HCT116 (cell line): ENCODE results near the gene SDK1. TPM values are rescaled to one million over a fixed set of nuclear protein-coding genes. Genes with fewer than 3 reads are reported as not detected.

Experiments
- ATAC-seq: fragments of 200-7000 bp; cut with Tn5 transposase; 2 replicates; pipeline ENCODE4 v1.9.1; 2020; ENCODE audit warnings: mild to moderate bottlenecking, moderate library complexity
- BruUV-seq: library from RNA; stranded (reverse); fragments of 400-500 nt; replicated peaks from 2 replicates; lab custom pipeline; 2021; lab: Mats Ljungman, UMichigan
- CTCF ChIA-PET: fragments of 300-600 bp; sonication (Branson Sonifier 250); formaldehyde crosslinking; loops from one replicate; lab custom pipeline; 2021; ENCODE audit warnings: antibody characterized with exemption; lab: Charles Lee
- POLR2A ChIA-PET: fragments of 300-600, 350-600 bp; sonication (Branson Sonifier 250); formaldehyde crosslinking; loops from one replicate; lab custom pipeline; 2021; ENCODE audit warnings: antibody characterized with exemption; lab: Charles Lee
- RAD21 ChIA-PET, 2 experiments: fragments of 300-600 bp; sonication (Branson Sonifier 250); formaldehyde crosslinking; loops; one replicate each; lab custom pipeline; 2023; ENCODE audit warnings: low total read pairs in 2 of 2; ENCODE audit not compliant: uncharacterized antibody in 2 of 2, unreplicated experiment in 2 of 2, low non-redundant PET in 1 of 2; lab: Charles Lee
- DNase-seq: peaks from one replicate; pipeline ENCODE4 v3.0.0-alpha.2; 2010; ENCODE audit warnings: low read depth, low spot score
- H2AFZ ChIP-seq: fragments of 200-600 bp; shearing (Covaris generic), sonication (generic); 2 replicates; pipeline ENCODE4 v1.6.1; 2017; ENCODE audit warnings: low read depth, mixed run types, mixed read lengths, antibody characterized with exemption, low read length; ENCODE audit not compliant: poor library complexity, severe bottlenecking
- H3K27ac ChIP-seq: 2 replicates; pipeline ENCODE4 v1.5.1; 2012; ENCODE audit warnings: low read depth, low read length
- H3K27me3 ChIP-seq: fragments of 200-600 bp; sonication (generic); 2 replicates; pipeline ENCODE4 v1.6.1; 2016; ENCODE audit warnings: mixed run types, low read length, mixed read lengths; ENCODE audit not compliant: insufficient read depth
- H3K36me3 ChIP-seq, 2 experiments: fragments of 200-500 bp in 1 of 2; fragments of 200-600 bp in 1 of 2; sonication (Bioruptor generic) in 1 of 2; sonication (generic) in 1 of 2; 2 replicates each; pipeline versions ENCODE4 v1.5.1 to v1.6.1; 2014 to 2016; ENCODE audit warnings: low read length in 2 of 2, inconsistent platforms in 1 of 2, mixed read lengths in 1 of 2, mixed run types in 1 of 2; ENCODE audit not compliant: insufficient read depth in 2 of 2, control insufficient read depth in 1 of 2
- H3K4me1 ChIP-seq, 2 experiments: fragments of 200-600 bp in 1 of 2; sonication (generic) in 1 of 2; 2 replicates each; pipeline versions ENCODE4 v1.5.1 to v1.6.1; 2012 to 2017; ENCODE audit warnings: low read length in 2 of 2, inconsistent platforms in 1 of 2, mild to moderate bottlenecking in 1 of 2, mixed read lengths in 1 of 2, mixed run types in 1 of 2, moderate library complexity in 1 of 2; ENCODE audit not compliant: insufficient read depth in 2 of 2, control insufficient read depth in 1 of 2
- H3K4me2 ChIP-seq: fragments of 200-600 bp; sonication (generic); 2 replicates; pipeline ENCODE4 v1.6.1; 2017; ENCODE audit warnings: mixed run types, low read length, mixed read lengths
- H3K4me3 ChIP-seq, 2 experiments: fragments of 200-600 bp in 1 of 2; sonication (generic) in 1 of 2; replicated peaks in 1 of 2; 2 replicates each; pipeline ENCODE4 v1.5.1; 2011 to 2016; ENCODE audit warnings: low read length in 2 of 2, control low read depth in 1 of 2, low read depth in 1 of 2, mild to moderate bottlenecking in 1 of 2, mixed read lengths in 1 of 2, mixed run types in 1 of 2
- H3K79me2 ChIP-seq: fragments of 200-600 bp; sonication (generic); 2 replicates; pipeline ENCODE4 v1.6.1; 2017; ENCODE audit warnings: mild to moderate bottlenecking, mixed run types, low read length, moderate library complexity, mixed read lengths; ENCODE audit not compliant: insufficient read depth
- H3K9ac ChIP-seq: fragments of 200-600 bp; sonication (generic); 2 replicates; pipeline ENCODE4 v1.6.1; 2016; ENCODE audit warnings: low read length, mixed read lengths
- H3K9me2 ChIP-seq: fragments of 200-600 bp; sonication (generic), shearing (Covaris generic); 2 replicates; pipeline ENCODE4 v1.6.1; 2017; ENCODE audit warnings: mixed run types, mild to moderate bottlenecking, moderate library complexity; ENCODE audit not compliant: insufficient read depth
- H3K9me3 ChIP-seq, 2 experiments: fragments of 200-500 bp in 1 of 2; fragments of 200-600 bp in 1 of 2; sonication (Bioruptor generic) in 1 of 2; sonication (generic) in 1 of 2; 2 replicates each; pipeline ENCODE4 v1.6.1; 2014 to 2017; ENCODE audit warnings: low read length in 2 of 2, mixed read lengths in 2 of 2, inconsistent platforms in 1 of 2, low read depth in 1 of 2, mild to moderate bottlenecking in 1 of 2, mixed run types in 1 of 2, moderate library complexity in 1 of 2; ENCODE audit not compliant: control insufficient read depth in 1 of 2, insufficient read depth in 1 of 2
- H4K20me1 ChIP-seq: fragments of 200-600 bp; sonication (generic), shearing (Covaris generic); 2 replicates; pipeline ENCODE4 v1.6.1; 2017; ENCODE audit warnings: mixed run types, mild to moderate bottlenecking, moderate library complexity; ENCODE audit not compliant: insufficient read depth
- ATF3 ChIP-seq: IDR thresholded peaks from 2 replicates; pipeline ENCODE4 v1.6.1; 2012
- CBX3 ChIP-seq: IDR thresholded peaks from 2 replicates; pipeline ENCODE4 v1.6.1; 2012; ENCODE audit warnings: low read depth
- CTCF ChIP-seq, 3 experiments: fragments of 200-600 bp in 1 of 3; sonication (generic) in 1 of 3; IDR thresholded peaks in 2 of 3; conservative IDR thresholded peaks in 1 of 3; 2 replicates each; pipeline ENCODE4 v1.5.1; 2012 to 2017; ENCODE audit warnings: low read depth in 2 of 3, low read length in 2 of 3, antibody characterized with exemption in 1 of 3, borderline replicate concordance in 1 of 3, control low read depth in 1 of 3, mild to moderate bottlenecking in 1 of 3, mixed read lengths in 1 of 3, mixed run types in 1 of 3, moderate library complexity in 1 of 3; ENCODE audit not compliant: insufficient read depth in 1 of 3
- EGR1 ChIP-seq: IDR thresholded peaks from 2 replicates; pipeline ENCODE4 v1.6.1; 2012; ENCODE audit warnings: low read depth
- ELF1 ChIP-seq: IDR thresholded peaks from 2 replicates; pipeline ENCODE4 v1.6.1; 2012; ENCODE audit warnings: low read depth, borderline replicate concordance
- EZH2 ChIP-seq: fragments of 200-600 bp; sonication (generic); IDR thresholded peaks from 2 replicates; pipeline ENCODE4 v1.6.1; 2017; ENCODE audit warnings: antibody characterized with exemption, mixed run types
- EZH2phosphoT487 ChIP-seq: fragments of 200-600 bp; IDR thresholded peaks from 2 replicates; pipeline ENCODE4 v1.6.1; 2018; ENCODE audit warnings: antibody characterized with exemption, borderline replicate concordance
- FOSL1 ChIP-seq: IDR thresholded peaks from 2 replicates; pipeline ENCODE4 v1.6.1; 2012; ENCODE audit warnings: low read depth
- JUND ChIP-seq: IDR thresholded peaks from 2 replicates; pipeline ENCODE4 v1.6.1; 2012
- MAX ChIP-seq: IDR thresholded peaks from 2 replicates; pipeline ENCODE4 v1.6.1; 2012
- POLR2A ChIP-seq: IDR thresholded peaks from 2 replicates; pipeline ENCODE4 v1.7.0; 2011; ENCODE audit warnings: borderline replicate concordance; ENCODE audit not compliant: insufficient read depth, insufficient read length; ENCODE audit errors: extremely low read depth
- POLR2AphosphoS5 ChIP-seq: IDR thresholded peaks from 2 replicates; pipeline ENCODE4 v1.6.1; 2011; ENCODE audit warnings: mild to moderate bottlenecking, low read depth, low read length, moderate library complexity
- RAD21 ChIP-seq: IDR thresholded peaks from 2 replicates; pipeline ENCODE4 v1.6.1; 2012; ENCODE audit warnings: low read depth, mild to moderate bottlenecking
- SIN3A ChIP-seq: IDR thresholded peaks from 2 replicates; pipeline ENCODE4 v1.6.1; 2012; ENCODE audit warnings: low read depth
- SP1 ChIP-seq: IDR thresholded peaks from 2 replicates; pipeline ENCODE4 v1.6.1; 2012; ENCODE audit warnings: low read depth
- SRF ChIP-seq: IDR thresholded peaks from 2 replicates; pipeline ENCODE4 v1.6.1; 2012; ENCODE audit warnings: low read depth
- TCF7L2 ChIP-seq: IDR thresholded peaks from 2 replicates; pipeline ENCODE4 v1.7.0; 2011; ENCODE audit warnings: borderline replicate concordance, inconsistent platforms; ENCODE audit not compliant: insufficient read depth, insufficient read length; ENCODE audit errors: extremely low read depth
- ZBTB33 ChIP-seq: IDR thresholded peaks from 2 replicates; pipeline ENCODE4 v1.6.1; 2011; ENCODE audit warnings: mild to moderate bottlenecking, low read length, moderate library complexity; ENCODE audit not compliant: insufficient replicate concordance; ENCODE audit errors: extremely low read depth
- ZFX ChIP-seq: fragments of 450-650 bp; IDR thresholded peaks from 2 replicates; pipeline ENCODE4 v1.6.1; 2017
- ZNF274 ChIP-seq: fragments of 200-500 bp; sonication (Bioruptor generic); IDR thresholded peaks from 2 replicates; pipeline ENCODE4 v1.6.1; 2014; ENCODE audit warnings: mild to moderate bottlenecking, low read depth, low read length, inconsistent platforms
- intact Hi-C: fragments of 100-400 bp; cut with micrococcal nuclease; formaldehyde crosslinking; loops from 2 replicates; pipeline ENCODE4 v1.10.0; 2022
- total RNA-seq: library from RNA; stranded (reverse); gene quantifications from one replicate; pipeline ENCODE4 v1.2.1, GENCODE V29; 2021; ENCODE audit not compliant: unreplicated experiment

Gene SDK1
- total RNA-seq, 1 experiment from 2014 or later: 0.05 TPM

GRCh38 chr7:3397324-3397723 lies 96.3 kb downstream of the SDK1 start:
- no peak overlapping the region for H3K4me3 ChIP-seq
- RAD21 ChIA-PET: no interaction called here
- H3K9me3 ChIP-seq: no peaks in the 10 kb centered on the region; a peak in 1 of 4 replicates
- H3K9ac ChIP-seq: no peak overlapping the region
- no TSS peak for BruUV-seq
- no peak overlapping the region for H3K4me2 ChIP-seq
- intact Hi-C loops: no loop called here
- no peak overlapping the region for H2AFZ ChIP-seq
- H3K79me2 ChIP-seq: no peaks in the 10 kb centered on the region
- H3K27ac ChIP-seq: no peak overlapping the region
- no peaks in the 10 kb centered on the region for H3K4me1 ChIP-seq
- H4K20me1 ChIP-seq: no peaks in the 10 kb centered on the region
- H3K9me2 ChIP-seq: no peaks in the 10 kb centered on the region
- TF ChIP-seq ELF1: no peak
- no peak for TF ChIP-seq MAX
- no peak for TF ChIP-seq SIN3A
- TF ChIP-seq CTCF (IDR thresholded peaks at IDR 0.05 in 2 of 3, conservative IDR thresholded peaks at IDR 0.05 in 1 of 3; ENCODE audit: borderline replicate concordance in 1 of 3, insufficient read depth in 1 of 3, low read depth in 2 of 3, low read length in 2 of 3): no peak
- TF ChIP-seq ZNF274: no peak
- TF ChIP-seq TCF7L2: no peak
- no peak for TF ChIP-seq EZH2
- no peak for TF ChIP-seq EZH2phosphoT487
- TF ChIP-seq SP1: no peak
- no peak for TF ChIP-seq JUND
- no peak for TF ChIP-seq ZFX
- no peak for TF ChIP-seq CBX3
- no peak for TF ChIP-seq ZBTB33
- TF ChIP-seq RAD21: no peak
- TF ChIP-seq SRF: no peak
- no peak for TF ChIP-seq ATF3
- no peak for TF ChIP-seq FOSL1
- no peak for TF ChIP-seq POLR2AphosphoS5
- no peak for TF ChIP-seq EGR1
- no peak for TF ChIP-seq POLR2A
- CTCF ChIA-PET: no interaction called here
- no peaks in the 10 kb centered on the region for H3K36me3 ChIP-seq
- DNase-seq: no peak
- POLR2A ChIA-PET: interaction anchor here (0.7 kb wide), 1 partner anchor 167 kb away, joined by 3 read pairs; no protein-coding TSS in a partner anchor
- no peak for ATAC-seq
- 0 out of 2 replicates have a peak, but pooled peaks cover 10% of the 10 kb centered on the region for H3K27me3 ChIP-seq
